ENCODE data around the gene VGF.
"Not testable (repeated sequence)": the region's sequence is repeated elsewhere in the genome, so short reads cannot be mapped to it uniquely, and the experiment has no call there.

- not testable (repeated sequence) for TF ChIP-seq CTCF (IDR thresholded peaks at IDR 0.05; ENCODE audit: borderline replicate concordance, extremely low read depth, low read length, poor library complexity, severe bottlenecking); EZH2 (IDR thresholded peaks at IDR 0.05; ENCODE audit: borderline replicate concordance, low read depth, low read length, severe bottlenecking)
These were observed 34.2 kb upstream of the VGF start for GRCh38 chr7:101199522-101199921.

Data from DND-41 (cell line).